Type B pancreatic cell (in vitro differentiated cells): ENCODE data around the gene CACNA1C. TPM values are rescaled to one million over a fixed set of nuclear protein-coding genes. Genes with fewer than 3 reads are reported as not detected.

ENCODE experiments used
- DNase-seq: peaks from one replicate; pipeline ENCODE4 v3.0.0; 2021; ENCODE audit warnings: mixed read lengths; ENCODE audit not compliant: unreplicated experiment; ENCODE audit errors: extremely low spot score
- H3K27ac Mint-ChIP-seq: 2 replicates; pipeline ENCODE4 v1.8.0; 2021; ENCODE audit warnings: mild to moderate bottlenecking, mixed read lengths
- H3K27me3 Mint-ChIP-seq: 2 replicates; pipeline ENCODE4 v1.8.0; 2021; ENCODE audit warnings: mixed read lengths
- H3K36me3 Mint-ChIP-seq: 2 replicates; pipeline ENCODE4 v1.8.0; 2021; ENCODE audit warnings: mixed read lengths
- H3K4me1 Mint-ChIP-seq: one replicate; pipeline ENCODE4 v1.8.0; 2021; ENCODE audit warnings: mixed read lengths; ENCODE audit not compliant: unreplicated experiment
- H3K4me3 Mint-ChIP-seq: 2 replicates; pipeline ENCODE4 v1.8.0; 2021; ENCODE audit warnings: mild to moderate bottlenecking, mixed read lengths
- H3K9me3 Mint-ChIP-seq: 2 replicates; pipeline ENCODE4 v1.8.0; 2021; ENCODE audit warnings: mixed read lengths
- total RNA-seq: library from RNA; stranded (reverse); gene quantifications from 2 replicates; pipeline ENCODE4 v1.2.1, GENCODE V29; 2021; ENCODE audit warnings: low replicate concordance
- TF ChIP-seq, protein P1 (sequence below): fragments of 200-600 bp; sonication (generic); conservative IDR thresholded peaks from 2 replicates; pipeline ENCODE4 v1.5.0; 2021; ENCODE audit warnings: antibody characterized with exemption, mild to moderate bottlenecking

CACNA1C gene
- total RNA-seq, 1 donor from 2014 or later: 14.3 TPM

DNA sequence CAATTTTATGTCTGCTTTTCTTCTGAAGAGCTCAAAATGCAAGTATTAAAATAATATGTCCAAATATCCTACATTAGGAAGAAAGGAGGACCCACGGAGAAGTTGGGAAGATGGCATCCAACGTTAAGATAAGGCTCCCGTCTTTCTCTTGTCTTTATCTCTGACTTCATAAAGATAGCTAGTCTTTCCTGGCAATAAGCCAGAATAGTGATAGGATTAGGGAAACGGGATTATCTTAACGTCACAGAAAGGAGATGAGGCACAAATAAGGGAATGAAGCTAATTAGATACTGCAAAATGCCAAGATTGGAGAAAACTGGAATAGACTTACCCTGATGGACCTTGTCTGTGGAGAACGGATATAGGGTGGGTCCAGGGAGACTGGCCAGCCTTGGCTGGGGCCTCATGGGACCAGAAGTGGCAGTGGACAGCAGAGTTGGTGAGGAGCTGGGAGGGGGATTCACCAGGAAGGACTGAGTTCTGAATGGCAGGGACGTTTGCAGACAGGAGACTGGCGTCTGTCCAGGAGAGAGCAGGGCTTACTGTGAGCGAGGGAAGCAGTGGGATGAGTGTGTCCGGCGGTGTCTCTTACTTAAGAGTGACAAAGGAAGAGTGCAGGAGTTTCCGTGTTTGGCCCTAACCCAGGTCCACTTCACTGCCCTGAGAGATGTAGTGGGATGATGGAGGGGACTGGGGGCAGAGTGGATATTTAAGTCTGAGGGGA is 119.9 kb downstream of the CACNA1C start:
- H3K4me3 Mint-ChIP-seq: no peak overlapping the region
- no peak overlapping the region for H3K27ac Mint-ChIP-seq
- H3K36me3 Mint-ChIP-seq: peaks cover 10% of the 10 kb centered on the region

DNA sequence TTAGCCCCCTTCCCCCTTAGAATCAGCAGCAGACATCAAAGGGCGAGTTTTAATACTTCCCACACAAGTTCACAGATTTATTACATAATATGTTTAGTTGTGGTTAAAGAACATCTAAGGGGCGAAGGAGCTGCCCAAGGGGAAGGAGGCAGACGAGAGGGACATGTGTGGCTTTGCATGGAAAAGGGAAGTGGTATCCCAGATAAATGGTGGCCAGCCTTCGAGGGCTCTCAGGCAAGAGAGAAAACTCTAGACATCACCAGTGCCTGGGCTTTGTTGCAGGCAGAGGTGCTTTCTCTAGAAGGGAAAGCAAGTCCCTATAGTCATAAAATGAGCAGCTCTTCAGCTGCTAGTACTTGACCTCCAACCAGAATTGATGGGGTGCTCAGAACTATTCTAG is 121.2 kb downstream of the CACNA1C start:
- no peak for DNase-seq
- H3K27ac Mint-ChIP-seq: no peak overlapping the region
- no peaks in the 10 kb centered on the region for H3K4me1 Mint-ChIP-seq
- TF ChIP-seq, protein P1, sequence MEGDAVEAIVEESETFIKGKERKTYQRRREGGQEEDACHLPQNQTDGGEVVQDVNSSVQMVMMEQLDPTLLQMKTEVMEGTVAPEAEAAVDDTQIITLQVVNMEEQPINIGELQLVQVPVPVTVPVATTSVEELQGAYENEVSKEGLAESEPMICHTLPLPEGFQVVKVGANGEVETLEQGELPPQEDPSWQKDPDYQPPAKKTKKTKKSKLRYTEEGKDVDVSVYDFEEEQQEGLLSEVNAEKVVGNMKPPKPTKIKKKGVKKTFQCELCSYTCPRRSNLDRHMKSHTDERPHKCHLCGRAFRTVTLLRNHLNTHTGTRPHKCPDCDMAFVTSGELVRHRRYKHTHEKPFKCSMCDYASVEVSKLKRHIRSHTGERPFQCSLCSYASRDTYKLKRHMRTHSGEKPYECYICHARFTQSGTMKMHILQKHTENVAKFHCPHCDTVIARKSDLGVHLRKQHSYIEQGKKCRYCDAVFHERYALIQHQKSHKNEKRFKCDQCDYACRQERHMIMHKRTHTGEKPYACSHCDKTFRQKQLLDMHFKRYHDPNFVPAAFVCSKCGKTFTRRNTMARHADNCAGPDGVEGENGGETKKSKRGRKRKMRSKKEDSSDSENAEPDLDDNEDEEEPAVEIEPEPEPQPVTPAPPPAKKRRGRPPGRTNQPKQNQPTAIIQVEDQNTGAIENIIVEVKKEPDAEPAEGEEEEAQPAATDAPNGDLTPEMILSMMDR: no peak
- no peak overlapping the region for H3K4me3 Mint-ChIP-seq
- no peaks in the 10 kb centered on the region for H3K9me3 Mint-ChIP-seq
- no peaks in the 10 kb centered on the region for H3K36me3 Mint-ChIP-seq
- peaks cover 23% of the 10 kb centered on the region for H3K27me3 Mint-ChIP-seq

More for the DNA sequence above, 119.9 kb downstream of the CACNA1C start:
- Mint-ChIP-seq H3K9me3 (no peaks in the 10 kb centered on the region), H3K27me3 (peaks cover 18% of the 10 kb centered on the region), H3K4me1 (no peaks in the 10 kb centered on the region)
- TF ChIP-seq, protein P1: no peak
- DNase-seq: no peak

DNA sequence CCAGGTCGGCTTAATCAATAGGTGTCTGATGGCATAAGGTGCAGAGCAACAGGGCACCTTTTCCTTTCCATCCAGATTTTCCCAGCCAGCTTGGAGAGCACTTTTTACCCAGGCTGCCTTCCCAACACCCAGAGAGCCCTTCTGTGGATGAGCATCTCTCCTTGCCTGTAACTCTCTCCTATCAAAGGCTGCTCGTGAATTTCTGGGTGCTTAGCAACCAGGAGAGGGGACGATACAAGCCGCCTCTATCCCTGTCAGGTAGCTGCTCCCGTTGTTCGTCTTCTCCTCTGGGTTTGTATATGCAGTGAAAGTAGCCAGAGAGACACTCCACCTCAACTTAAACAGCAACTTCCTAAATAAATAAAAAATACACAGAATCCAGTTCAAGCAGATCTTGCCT is 124.2 kb downstream of the CACNA1C start:
- TF ChIP-seq, protein P1: no peak
- Mint-ChIP-seq H3K4me3 (no peak overlapping the region), H3K4me1 (no peaks in the 10 kb centered on the region), H3K27me3 (peaks cover 30% of the 10 kb centered on the region), H3K27ac (no peak overlapping the region), H3K9me3 (no peaks in the 10 kb centered on the region), H3K36me3 (no peaks in the 10 kb centered on the region)
- DNase-seq: no peak

DNA sequence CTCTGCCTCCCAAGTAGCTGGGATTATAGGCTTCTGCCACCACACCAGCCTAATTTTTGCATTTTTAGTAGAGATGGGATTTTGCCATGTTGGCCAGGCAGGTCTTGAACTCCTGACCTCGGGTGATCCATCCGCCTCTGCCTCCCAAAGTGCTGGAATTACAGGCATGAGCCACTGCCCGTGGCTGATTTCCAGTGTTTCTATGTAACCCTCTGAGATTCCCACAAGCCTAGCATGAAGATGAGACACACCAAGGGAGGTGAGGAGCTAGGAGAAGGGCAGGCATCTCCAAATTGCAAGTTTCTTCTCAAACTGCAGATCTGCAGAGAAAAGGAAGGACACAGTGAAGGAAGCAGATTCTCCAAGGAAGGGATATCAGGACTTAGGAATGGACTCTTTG is 125.0 kb downstream of the CACNA1C start:
- H3K4me1 Mint-ChIP-seq: no peaks in the 10 kb centered on the region
- peaks cover 4% of the 10 kb centered on the region for H3K36me3 Mint-ChIP-seq
- peaks cover 26% of the 10 kb centered on the region for H3K27me3 Mint-ChIP-seq
- no peak overlapping the region for H3K4me3 Mint-ChIP-seq
- TF ChIP-seq, protein P1: no peak
- H3K9me3 Mint-ChIP-seq: no peaks in the 10 kb centered on the region
- no peak for DNase-seq
- H3K27ac Mint-ChIP-seq: no peak overlapping the region

DNA sequence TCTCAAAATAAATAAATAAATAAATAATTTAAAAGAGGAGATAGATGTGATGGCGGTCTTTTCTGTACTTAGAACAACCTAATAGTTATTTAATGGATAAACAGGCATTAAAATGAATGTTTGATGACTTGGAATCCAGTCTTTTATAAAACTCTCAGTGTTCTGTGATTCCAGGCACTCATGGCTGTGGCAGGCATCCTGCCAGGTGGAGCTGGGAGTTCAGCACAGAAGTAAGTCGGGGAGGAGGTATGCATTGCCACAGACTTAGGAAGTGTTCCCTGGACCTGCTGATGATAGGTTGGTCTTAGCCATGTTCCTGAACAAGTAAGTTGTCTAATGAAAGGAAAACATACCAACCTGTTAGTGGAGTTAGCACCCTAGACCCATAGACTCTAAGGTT is 126.3 kb downstream of the CACNA1C start:
- H3K27me3 Mint-ChIP-seq: peaks cover 22% of the 10 kb centered on the region
- H3K27ac Mint-ChIP-seq: no peak overlapping the region
- DNase-seq: no peak
- H3K4me1 Mint-ChIP-seq: peaks cover 5% of the 10 kb centered on the region
- H3K9me3 Mint-ChIP-seq: no peaks in the 10 kb centered on the region
- TF ChIP-seq, protein P1: no peak
- peaks cover 4% of the 10 kb centered on the region for H3K36me3 Mint-ChIP-seq
- H3K4me3 Mint-ChIP-seq: no peak overlapping the region
